ENCODE results near the gene AOPEP. TPM values are rescaled to one million over a fixed set of nuclear protein-coding genes. Genes with fewer than 3 reads are reported as not detected.

The AOPEP gene
- total and polyA plus RNA-seq, 11 donors, result 105 to 310 (median 185) TPM

GRCh38 chr9:94801234-94801633, 74.7 kb downstream of the AOPEP start:
- TF ChIP-seq POLR2A (IDR thresholded peaks at IDR 0.05) (no peak), CTCF (IDR thresholded peaks at IDR 0.05) (no peak)
- DNase-seq (no peak), ATAC-seq (peak in 3 of 4 donors; percentile 22 to 36 (median 30))
- peaks cover 0 to 47% (median 31%) of the 10 kb centered on the region in 12 donors for H3K4me1 ChIP-seq
- H3K9me3 ChIP-seq, result no peaks in the 10 kb centered on the region
- H3K27ac ChIP-seq, result peak overlapping the region in 8 of 12 donors; percentile 28 to 70 (median 52)
- WGBS, 4 donors, result 61 to 77% (median 66%) methylated on average over 1 of the region's 1 CpG
- H3K4me3 ChIP-seq, result no peak overlapping the region
- no peaks in the 10 kb centered on the region for H3K27me3 ChIP-seq
- intact Hi-C loops (cut with DNase I), result loop anchor here in 1 of 10 donors (10.0 kb wide), 1 partner anchor 64 kb away; no protein-coding TSS in a partner anchor
- peaks cover 0 to 5% (median 0%) of the 10 kb centered on the region in 9 donors for H3K36me3 ChIP-seq

GRCh38 chr9:94801681-94802080, 75.2 kb downstream of the AOPEP start:
- ATAC-seq, result peak in 1 of 4 donors; percentile 50
- H3K4me1 ChIP-seq, result peaks cover 0 to 51% (median 34%) of the 10 kb centered on the region in 12 donors

GRCh38 chr9:94802251-94802650, 75.8 kb downstream of the AOPEP start:
- no peak for ATAC-seq
- DNase-seq, result no peak
- Histone ChIP-seq H3K4me1 (peaks cover 0 to 57% (median 36%) of the 10 kb centered on the region in 12 donors), H3K27ac (peak overlapping the region in 5 of 12 donors; percentile 20 to 66 (median 31)), H3K36me3 (peaks cover 0 to 5% (median 0%) of the 10 kb centered on the region in 9 donors), H3K27me3 (no peaks in the 10 kb centered on the region), H3K9me3 (no peaks in the 10 kb centered on the region), H3K4me3 (no peak overlapping the region)
- no peak for TF ChIP-seq CTCF (IDR thresholded peaks at IDR 0.05)
- no peak for TF ChIP-seq POLR2A (IDR thresholded peaks at IDR 0.05)
- intact Hi-C loops (cut with DNase I), result loop anchor here in 1 of 10 donors (10.0 kb wide), 1 partner anchor 63 kb away; no protein-coding TSS in a partner anchor
- 91 to 100% (median 97%) methylated on average over 1 of the region's 1 CpG for WGBS, 4 donors

More at GRCh38 chr9:94801681-94802080, 75.2 kb downstream of the AOPEP start:
- no peaks in the 10 kb centered on the region for H3K27me3 ChIP-seq
- TF ChIP-seq POLR2A (IDR thresholded peaks at IDR 0.05) (no peak), CTCF (IDR thresholded peaks at IDR 0.05) (no peak)
- intact Hi-C loops (cut with DNase I), result loop anchor here in 1 of 10 donors (10.0 kb wide), 1 partner anchor 63 kb away; no protein-coding TSS in a partner anchor
- H3K9me3 ChIP-seq, result no peaks in the 10 kb centered on the region
- peaks cover 0 to 5% (median 0%) of the 10 kb centered on the region in 9 donors for H3K36me3 ChIP-seq
- H3K4me3 ChIP-seq, result no peak overlapping the region
- peak overlapping the region in 7 of 12 donors; percentile 31 to 70 (median 54) for H3K27ac ChIP-seq
- no peak for DNase-seq

GRCh38 chr9:94802793-94803192, 76.3 kb downstream of the AOPEP start:
- Histone ChIP-seq H3K27me3 (no peaks in the 10 kb centered on the region), H3K9me3 (no peaks in the 10 kb centered on the region), H3K4me1 (peaks cover 0 to 62% (median 40%) of the 10 kb centered on the region in 12 donors), H3K4me3 (no peak overlapping the region), H3K36me3 (peaks cover 0 to 5% (median 0%) of the 10 kb centered on the region in 9 donors), H3K27ac (peak overlapping the region in 3 of 12 donors; percentile 22 to 66 (median 63))
- DNase-seq, result no peak
- TF ChIP-seq POLR2A (IDR thresholded peaks at IDR 0.05), result no peak
- no peak for ATAC-seq
- 86 to 91% (median 88%) methylated on average over 3 of the region's 3 CpGs for WGBS, 4 donors
- intact Hi-C loops (cut with DNase I), result loop anchor here in 1 of 10 donors (10.0 kb wide), 1 partner anchor 62 kb away; no protein-coding TSS in a partner anchor

Measured in heart left ventricle (tissue), 16 donors.